GM19455 (cell line): Measurements from ENCODE around the gene APOBEC3A.
"Not testable (repeated sequence)": the region's sequence is repeated elsewhere in the genome, so short reads cannot be mapped to it uniquely, and the experiment has no call there.

Experiments used
- ATAC-seq: cut with Tn5 transposase; IDR thresholded peaks from one replicate; pipeline ENCODE4 v1.9.1; 2021; ENCODE audit not compliant: unreplicated experiment

The APOBEC3A gene

GRCh38 chr22:38957808-38958650 is 620 bp downstream of the APOBEC3A start:
- no peak for ATAC-seq

GRCh38 chr22:38958651-38958943 is 1.2 kb downstream of the APOBEC3A start:
- not testable (repeated sequence) for ATAC-seq

- ATAC-seq: no peak
Observed at GRCh38 chr22:38959590-38959989, 2.2 kb downstream of the APOBEC3A start.

- not testable (repeated sequence) for ATAC-seq
Observed at GRCh38 chr22:38960673-38961072, 3.3 kb downstream of the APOBEC3A start.

GRCh38 chr22:38963291-38963738 is 5.9 kb downstream of the APOBEC3A start:
- not testable (repeated sequence) for ATAC-seq

- ATAC-seq: no peak
Observed at GRCh38 chr22:38963872-38964271, 6.5 kb downstream of the APOBEC3A start.

GRCh38 chr22:38964306-38964705 is 6.9 kb downstream of the APOBEC3A start:
- no peak for ATAC-seq

- ATAC-seq: no peak
Observed at GRCh38 chr22:38964989-38965388, 7.6 kb downstream of the APOBEC3A start.

GRCh38 chr22:38965614-38966379 is 8.4 kb downstream of the APOBEC3A start:
- ATAC-seq: no peak

- ATAC-seq: no peak
Observed at GRCh38 chr22:38966380-38966702, 8.9 kb downstream of the APOBEC3A start.

- no peak for ATAC-seq
Observed at GRCh38 chr22:38966942-38967341, 9.5 kb downstream of the APOBEC3A start.

GRCh38 chr22:38967451-38968450 is 10.3 kb downstream of the APOBEC3A start:
- ATAC-seq: no peak

GRCh38 chr22:38968801-38969200 is 11.4 kb downstream of the APOBEC3A start:
- no peak for ATAC-seq

- ATAC-seq: no peak
Observed at GRCh38 chr22:38970551-38970950, 13.1 kb downstream of the APOBEC3A start.

- ATAC-seq: no peak
Observed at GRCh38 chr22:38971202-38971601, 13.8 kb downstream of the APOBEC3A start.

GRCh38 chr22:38971791-38972190 is 14.4 kb downstream of the APOBEC3A start:
- ATAC-seq: no peak

GRCh38 chr22:38972558-38972957 is 15.1 kb downstream of the APOBEC3A start:
- ATAC-seq: no peak

GRCh38 chr22:38973289-38974169 is 16.1 kb downstream of the APOBEC3A start:
- ATAC-seq: no peak

GRCh38 chr22:38974170-38974825 is 16.9 kb downstream of the APOBEC3A start:
- no peak for ATAC-seq

GRCh38 chr22:38974826-38975175 is 17.4 kb downstream of the APOBEC3A start:
- ATAC-seq: no peak
